Forelimb muscle (tissue), 1 donor: ENCODE measurements around the gene ATRN. TPM values are rescaled to one million over a fixed set of nuclear protein-coding genes. Genes with fewer than 3 reads are reported as not detected.
"Not testable (repeated sequence)": the region's sequence is repeated elsewhere in the genome, so short reads cannot be mapped to it uniquely, and the experiment has no call there.

Source experiments
- DNase-seq: peaks from one replicate; pipeline ENCODE4 v3.0.0-alpha.2; 2013; ENCODE audit warnings: low read depth
- polyA plus RNA-seq: library from polyadenylated mRNA; unstranded; fragments of 120-200 nt; gene quantifications from one replicate; pipeline ENCODE4 v1.2.1, GENCODE V29; 2013; ENCODE audit not compliant: insufficient read length

ATRN gene
- polyA plus RNA-seq, 1 donor: 21.7 TPM

GRCh38 chr20:3470208-3470626 is 601 bp upstream of the ATRN start:
- DNase-seq: no peak

- DNase-seq: no peak
Measured at GRCh38 chr20:3471397-3472021, 691 bp downstream of the ATRN start.

DNA sequence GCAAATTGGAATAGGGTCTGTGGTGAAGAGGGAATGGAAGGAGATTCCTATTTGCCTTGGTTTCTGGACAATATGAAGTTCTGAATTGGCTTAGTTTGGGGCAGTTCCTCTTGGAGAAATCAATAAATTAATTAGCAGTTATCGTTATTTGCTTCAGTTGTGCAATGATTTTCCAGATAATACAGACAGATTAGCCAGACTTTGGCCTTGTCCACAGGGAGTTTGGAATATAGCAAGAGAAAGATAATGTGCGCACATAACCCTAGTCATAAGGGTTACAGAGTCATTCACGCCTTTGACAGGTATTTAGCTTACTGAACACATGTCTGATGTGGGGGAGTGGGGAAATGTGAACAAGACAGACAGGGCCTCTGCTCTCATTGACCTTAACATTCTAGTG is 1.3 kb downstream of the ATRN start:
- no peak for DNase-seq

- no peak for DNase-seq
Measured at GRCh38 chr20:3473324-3473723, 2.5 kb downstream of the ATRN start.

DNA sequence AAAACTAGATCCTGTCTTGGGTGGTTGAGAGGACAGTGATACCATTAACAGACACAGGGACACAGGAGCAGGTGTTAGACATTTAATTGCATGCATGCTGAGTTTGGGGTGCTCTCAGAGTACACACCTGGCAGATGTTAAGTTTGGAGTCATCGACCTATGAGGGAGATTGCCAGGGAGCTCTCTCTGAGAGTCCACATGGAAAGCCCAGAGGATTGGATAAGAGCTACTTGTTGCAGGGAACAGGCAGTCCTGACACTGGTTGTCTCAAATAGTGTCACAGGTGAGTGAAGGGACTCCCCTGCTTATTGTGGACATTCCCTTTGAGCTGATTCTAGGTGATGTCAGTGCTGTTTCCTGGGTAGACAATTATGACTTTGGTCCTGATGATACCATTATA is 3.1 kb downstream of the ATRN start:
- DNase-seq: no peak

- not testable (repeated sequence) for DNase-seq
Measured at GRCh38 chr20:3477003-3477860, 6.4 kb downstream of the ATRN start.

DNA sequence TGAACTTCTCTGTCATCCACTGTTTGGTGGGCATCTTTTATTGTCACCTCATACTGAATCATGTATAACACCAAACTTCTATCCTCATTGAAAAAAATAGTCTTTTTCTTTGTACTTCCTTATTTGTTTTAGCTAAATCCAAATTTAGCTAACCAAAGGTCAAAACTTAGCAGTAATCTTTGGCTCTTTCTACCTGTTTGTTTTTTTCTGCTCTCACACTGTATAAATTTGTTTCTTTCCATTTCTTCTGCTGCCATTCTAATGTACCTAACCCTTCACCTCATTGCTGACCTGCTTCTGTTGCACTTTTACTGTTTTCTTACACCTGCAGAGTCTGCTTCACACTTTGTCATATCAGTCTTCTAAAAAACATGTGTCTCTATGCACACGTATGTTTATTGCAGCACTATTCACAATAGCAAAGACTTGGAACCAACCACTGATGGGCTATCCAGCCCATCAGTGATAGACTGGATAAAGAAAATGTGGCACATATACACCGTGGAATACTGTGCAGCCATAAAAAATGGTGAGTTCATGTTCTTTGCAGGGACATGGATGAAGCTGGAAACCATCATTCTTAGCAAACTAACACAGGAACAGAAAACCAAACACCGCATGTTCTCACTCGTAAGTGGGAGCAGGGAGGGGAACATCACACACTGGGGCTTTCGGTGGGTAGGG is 7.2 kb downstream of the ATRN start:
- no peak for DNase-seq

DNA sequence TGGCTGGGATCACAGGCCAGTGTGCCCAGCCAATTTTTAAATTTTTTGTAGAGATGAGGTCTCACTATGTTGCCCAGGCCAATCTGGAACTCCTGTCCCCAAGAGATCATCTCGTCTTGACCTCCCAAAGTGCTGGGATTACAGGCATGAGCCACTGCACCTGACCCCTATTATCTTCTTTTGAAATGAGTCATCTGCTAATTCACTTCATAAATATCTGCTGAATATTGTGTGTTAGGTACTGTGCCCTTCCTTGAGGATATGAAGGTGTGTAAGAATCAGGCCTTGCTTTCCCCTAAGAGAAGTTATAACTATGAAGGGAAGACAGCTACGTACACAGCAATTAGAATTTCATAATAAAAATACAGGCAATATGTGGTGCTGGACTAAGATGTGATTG is 8.2 kb downstream of the ATRN start:
- DNase-seq: no peak

DNA sequence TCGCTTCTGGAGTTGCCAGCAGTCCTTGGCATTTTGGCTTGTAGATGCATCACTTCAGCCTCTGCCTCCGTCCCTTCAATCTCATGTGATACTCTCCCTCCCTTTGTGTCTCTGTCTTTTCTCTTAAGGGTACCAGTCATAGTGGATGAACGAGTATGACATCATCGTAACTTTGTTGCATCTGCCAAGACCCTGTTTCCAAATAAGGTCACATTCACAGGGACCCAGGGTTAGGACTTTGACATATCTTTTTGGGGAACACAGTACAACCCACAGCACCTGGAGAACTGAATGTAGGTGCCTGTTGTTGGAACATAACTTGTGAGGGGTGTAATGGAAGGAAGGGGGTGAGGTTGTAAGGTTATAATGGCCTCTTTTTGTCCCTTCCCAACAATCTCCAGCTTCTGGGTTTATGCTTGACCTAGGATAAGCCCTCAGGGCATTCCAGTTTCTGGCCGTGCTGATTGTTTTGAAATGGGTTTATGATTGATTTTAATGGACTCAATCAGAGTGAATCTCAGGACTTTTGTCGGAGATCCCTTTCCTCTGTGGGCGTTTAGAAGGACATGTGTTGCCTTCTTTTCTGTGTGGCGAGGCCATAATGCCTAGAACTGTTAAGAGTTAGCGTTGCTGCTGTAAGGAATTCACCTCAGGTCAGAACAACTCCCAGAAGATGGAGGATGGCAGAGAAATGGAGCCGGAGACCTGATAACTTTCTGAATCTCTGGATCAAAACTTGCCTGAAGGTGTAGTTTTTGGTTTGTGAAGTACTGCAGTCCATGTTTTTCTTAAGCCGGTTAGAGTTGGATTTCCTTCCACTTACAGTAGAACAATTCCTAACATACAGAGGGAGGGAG is 9.2 kb downstream of the ATRN start:
- no peak for DNase-seq

GRCh38 chr20:3483309-3483708 is 12.5 kb downstream of the ATRN start:
- DNase-seq: no peak

DNA sequence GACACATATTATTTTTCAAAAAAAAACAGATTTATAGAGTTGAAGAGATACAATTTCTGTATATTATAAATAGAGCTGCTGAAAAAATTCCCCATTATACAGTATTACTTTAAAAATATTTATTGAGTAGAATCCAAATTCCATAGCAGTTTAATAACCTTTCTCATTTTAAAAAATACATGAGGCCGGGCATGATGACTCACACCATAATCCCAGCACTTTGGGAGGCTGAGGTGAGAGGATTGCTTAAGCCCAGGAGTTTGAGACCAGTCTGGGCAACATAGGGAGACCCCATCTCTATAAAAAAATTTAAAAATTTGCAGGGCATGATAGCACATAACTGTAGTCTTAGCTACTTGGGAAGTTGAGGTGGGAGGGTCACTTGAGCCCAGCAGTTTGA is 13.0 kb downstream of the ATRN start:
- no peak for DNase-seq

DNA sequence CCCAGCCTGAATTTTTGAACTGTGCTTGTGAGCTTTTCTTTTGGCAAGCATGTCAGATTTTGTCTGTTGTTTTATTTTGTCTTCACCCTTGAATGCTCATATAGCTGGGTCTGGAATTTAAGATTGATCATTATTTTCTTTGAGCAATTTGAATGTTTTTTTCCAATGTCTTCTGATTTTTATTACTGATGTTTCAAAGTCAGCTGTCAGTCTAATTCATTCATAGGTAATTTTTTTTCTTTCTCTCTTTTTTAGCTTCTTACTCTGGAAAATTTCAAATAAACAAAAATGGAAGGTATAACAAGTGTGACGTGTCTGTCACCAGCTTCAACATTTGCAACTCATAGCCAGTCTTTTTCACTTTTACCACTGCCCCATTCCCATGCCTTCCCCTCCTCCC is 15.1 kb downstream of the ATRN start:
- DNase-seq: no peak

DNA sequence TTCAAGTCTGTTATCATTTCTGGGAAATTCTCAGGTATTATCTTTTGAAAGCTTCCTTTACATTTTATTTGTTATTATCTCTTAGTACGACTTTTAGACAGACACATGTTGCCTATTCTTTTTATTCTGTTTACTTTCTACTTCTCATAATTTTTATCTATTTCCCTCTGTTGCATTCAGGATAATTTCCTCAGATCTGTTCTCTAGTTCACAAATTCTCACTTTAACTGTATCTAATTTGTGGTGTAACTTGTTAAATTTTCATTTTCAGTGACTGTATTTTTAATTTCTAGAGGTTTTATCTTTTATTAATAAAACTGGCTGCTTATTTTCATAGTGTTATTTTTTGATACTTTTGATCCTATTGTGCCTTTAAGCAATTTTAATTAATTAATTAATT is 16.0 kb downstream of the ATRN start:
- no peak for DNase-seq

DNA sequence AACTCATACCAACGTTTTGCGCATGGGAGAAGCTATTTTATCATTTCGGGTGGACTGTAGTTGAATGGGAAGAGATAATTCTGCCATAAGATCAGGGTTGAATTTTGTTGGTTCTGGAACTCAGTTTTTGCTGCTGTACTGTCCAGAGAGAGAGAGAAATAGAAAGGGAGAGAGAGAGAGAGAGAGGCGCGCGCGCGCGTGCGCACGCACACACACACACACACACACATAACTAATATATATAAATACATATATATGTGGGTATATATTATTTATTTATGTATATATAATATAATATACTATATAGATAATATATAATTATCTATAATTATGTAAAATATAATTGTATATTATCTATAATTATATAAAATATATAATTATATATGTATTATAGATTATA is 21.9 kb downstream of the ATRN start:
- no peak for DNase-seq

- no peak for DNase-seq
Measured at GRCh38 chr20:3494218-3494617, 23.4 kb downstream of the ATRN start.

- no peak for DNase-seq
Measured at GRCh38 chr20:3502878-3503277, 32.1 kb downstream of the ATRN start.

DNA sequence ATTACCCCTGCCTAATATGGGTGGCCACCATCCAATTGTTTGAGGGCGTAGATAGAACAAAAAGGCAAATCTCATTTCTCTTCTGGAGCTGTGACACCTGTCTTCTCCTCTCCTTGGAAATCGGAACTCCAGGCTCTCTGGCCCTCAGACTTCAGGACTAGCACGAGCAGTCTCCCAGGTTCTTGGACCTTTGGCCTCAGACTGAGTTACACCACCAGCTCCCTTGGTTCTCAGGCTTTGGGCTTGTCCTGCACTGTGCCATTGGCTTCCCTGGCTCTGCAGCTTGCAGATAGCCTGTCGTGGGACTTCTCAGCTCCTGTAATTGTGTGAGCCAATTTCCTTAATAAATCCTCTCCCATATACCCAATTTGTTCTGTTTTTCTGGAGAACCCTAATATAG is 34.3 kb downstream of the ATRN start:
- DNase-seq: no peak

GRCh38 chr20:3509064-3509463 is 38.2 kb downstream of the ATRN start:
- no peak for DNase-seq

DNA sequence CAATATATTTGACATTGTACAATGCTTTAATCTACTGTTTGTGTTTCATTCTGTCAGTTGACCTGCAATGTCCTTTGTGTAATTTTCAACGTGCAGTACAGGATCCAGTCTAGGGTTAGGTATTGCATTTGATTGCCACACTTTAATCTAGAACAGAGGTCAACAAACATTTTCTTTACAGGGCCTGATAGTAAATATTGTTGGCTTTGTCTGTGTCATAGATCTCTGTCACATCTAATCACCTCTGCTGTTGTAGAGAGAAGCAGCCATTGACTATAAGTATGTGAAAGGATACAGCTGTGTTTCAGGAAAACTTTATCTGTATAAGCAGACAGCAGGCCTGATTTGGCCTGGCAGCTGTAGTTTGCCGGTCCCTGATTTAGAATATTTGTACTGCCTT is 39.3 kb downstream of the ATRN start:
- DNase-seq: no peak

DNA sequence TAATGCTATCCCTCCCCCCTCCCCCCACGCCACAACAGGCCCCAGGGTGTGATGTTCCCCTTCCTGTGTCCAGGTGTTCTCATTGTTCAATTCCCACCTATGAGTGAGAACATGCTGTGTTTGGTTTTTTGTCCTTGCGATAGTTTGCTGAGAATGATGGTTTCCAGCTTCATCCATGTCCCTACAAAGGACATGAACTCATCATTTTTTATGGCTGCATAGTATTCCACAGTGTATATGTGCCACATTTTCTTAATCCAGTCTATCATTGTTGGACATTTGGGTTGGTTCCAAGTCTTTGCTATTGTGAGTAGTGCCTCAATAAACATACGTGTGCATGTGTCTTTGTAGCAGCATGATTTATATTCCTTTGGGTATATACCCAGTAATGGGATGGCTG is 41.4 kb downstream of the ATRN start:
- DNase-seq: not testable (repeated sequence)

DNA sequence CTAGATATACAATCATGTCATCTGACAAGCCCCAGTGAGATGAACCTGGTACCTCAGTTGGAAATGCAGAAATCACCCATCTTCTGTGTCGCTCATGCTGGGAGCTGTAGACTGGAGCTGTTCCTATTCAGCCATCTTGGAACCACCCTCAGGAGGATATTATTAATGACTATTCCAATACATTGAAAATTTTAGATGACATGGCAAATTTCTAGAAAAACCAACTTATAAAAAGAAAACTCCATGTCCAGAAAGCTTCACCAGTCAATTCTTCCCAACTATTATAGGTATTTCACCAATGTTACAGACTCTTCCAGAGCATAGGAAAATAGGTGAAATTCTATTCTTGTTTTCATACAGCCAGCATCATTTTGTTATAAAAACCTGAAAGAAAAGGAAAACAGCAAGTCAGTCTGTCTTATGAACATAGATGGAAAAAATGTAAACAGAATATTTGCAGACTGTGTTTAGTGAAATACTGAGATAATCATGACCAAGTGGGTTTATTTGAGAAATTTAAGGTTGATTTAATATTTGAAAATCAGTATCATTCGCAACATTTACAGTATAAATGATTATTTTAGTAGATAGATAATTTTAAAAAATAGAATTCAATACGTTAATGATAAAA is 43.3 kb downstream of the ATRN start:
- DNase-seq: no peak
